H1 (cell line): ENCODE measurements around the gene PLA2G4D. TPM values are rescaled to one million over a fixed set of nuclear protein-coding genes. Genes with fewer than 3 reads are reported as not detected.

Experiments
- ASH2L ChIP-seq: fragments of 200-600, 300-600 bp; sonication (generic); IDR thresholded peaks from one replicate; pipeline ENCODE4 v1.7.1; 2017; ENCODE audit warnings: low read length
- CEBPB ChIP-seq: IDR thresholded peaks from 2 replicates; pipeline ENCODE4 v1.6.1; 2012; ENCODE audit warnings: low read depth, low read length
- MAFK ChIP-seq: IDR thresholded peaks from 2 replicates; pipeline ENCODE4 v1.6.1; 2012; ENCODE audit warnings: low read depth, mild to moderate bottlenecking, improper control_type of control experiment, low read length
- RAD21 ChIP-seq, 2 experiments: IDR thresholded peaks in 1 of 2; conservative IDR thresholded peaks in 1 of 2; 2 replicates each; pipeline ENCODE4 v1.6.1; 2011; ENCODE audit warnings: low read depth in 2 of 2, low read length in 2 of 2, improper control_type of control experiment in 1 of 2, inconsistent platforms in 1 of 2, mild to moderate bottlenecking in 1 of 2, moderate library complexity in 1 of 2
- SIN3A ChIP-seq, 2 experiments: IDR thresholded peaks in 1 of 2; conservative IDR thresholded peaks in 1 of 2; 2 replicates each; pipeline ENCODE4 v1.6.1; 2011 to 2012; ENCODE audit warnings: low read length in 2 of 2, improper control_type of control experiment in 1 of 2, low read depth in 1 of 2, mild to moderate bottlenecking in 1 of 2
- SP2 ChIP-seq: IDR thresholded peaks from 2 replicates; pipeline ENCODE4 v1.6.1; 2012; ENCODE audit warnings: mild to moderate bottlenecking, low read length, inconsistent platforms
- SUZ12 ChIP-seq: fragments of 200-600 bp; sonication (generic); IDR thresholded peaks from 2 replicates; pipeline ENCODE4 v1.6.1; 2012; ENCODE audit warnings: mild to moderate bottlenecking, inconsistent platforms, low read length, moderate library complexity, mixed read lengths
- TAF7 ChIP-seq: optimal IDR thresholded peaks from 2 replicates; pipeline ENCODE3; 2011; ENCODE audit warnings: low read depth, mild to moderate bottlenecking, inconsistent platforms, low read length, moderate library complexity, borderline replicate concordance
- TBP ChIP-seq: IDR thresholded peaks from 2 replicates; pipeline ENCODE4 v1.6.1; 2011; ENCODE audit warnings: low read depth, low read length, improper control_type of control experiment
- TCF12 ChIP-seq: IDR thresholded peaks from 2 replicates; pipeline ENCODE4 v1.6.1; 2011; ENCODE audit warnings: low read depth, mild to moderate bottlenecking, low read length
- polyA plus RNA-seq, 7 experiments: library from polyadenylated mRNA; depleted of rRNA in 3 of 7; stranded (reverse) in 5 of 7; unstranded in 2 of 7; fragments of >200 nt in 5 of 7; fragments of 200-250 nt in 2 of 7; gene quantifications; 1 replicate in 5 of 7; 2 replicates in 1 of 7; 4 replicates in 1 of 7; pipeline versions ENCODE4 v1.2.1 to v1.2.3, GENCODE V29; 2011 to 2013; ENCODE audit warnings: missing spikeins in 2 of 7, mixed read lengths in 2 of 7
- total RNA-seq: library from RNA; stranded (reverse); fragmentation: NEBNext Ultra II Directional; extraction: Animal tissue kit (Norgen Biotek cat#: 25700); gene quantifications from 2 replicates; pipeline ENCODE4 v1.2.1, GENCODE V29; 2021
- TF ChIP-seq, protein P1 (sequence below): IDR thresholded peaks from 2 replicates; pipeline ENCODE4 v1.6.1; 2011; ENCODE audit warnings: low read depth, mild to moderate bottlenecking, low read length; ENCODE audit not compliant: insufficient read depth

The PLA2G4D gene
- total and polyA plus RNA-seq, 2 of the 8 experiments (the other 6 are each of a cell fraction or from before 2014, with no cell fraction given) = 0.07 to 0.18 TPM

DNA sequence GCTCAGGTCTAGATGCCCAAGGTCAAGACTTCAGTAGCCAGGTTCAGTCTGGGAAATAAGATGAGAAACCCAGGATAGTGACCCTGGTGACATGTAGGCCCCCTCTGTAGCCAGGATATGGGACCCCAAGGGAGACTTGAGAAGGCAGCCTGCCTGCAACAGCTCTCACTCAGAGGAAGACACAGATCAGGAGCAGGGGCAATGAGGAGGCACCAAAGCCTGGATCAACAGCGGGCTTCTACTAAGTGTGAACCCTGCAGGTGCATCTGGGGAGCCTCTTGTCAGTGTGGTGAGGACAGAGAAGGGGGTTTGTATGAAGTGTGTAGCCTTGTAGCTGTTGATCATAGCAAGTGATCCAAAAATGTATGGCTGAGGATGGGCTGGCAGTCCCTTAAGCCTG, 36.6 kb upstream of the PLA2G4D start (continued):
- TF ChIP-seq, protein P1, sequence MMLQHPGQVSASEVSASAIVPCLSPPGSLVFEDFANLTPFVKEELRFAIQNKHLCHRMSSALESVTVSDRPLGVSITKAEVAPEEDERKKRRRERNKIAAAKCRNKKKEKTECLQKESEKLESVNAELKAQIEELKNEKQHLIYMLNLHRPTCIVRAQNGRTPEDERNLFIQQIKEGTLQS = no peak
- TF ChIP-seq TBP (no peak), TCF12 (no peak), SP2 (no peak), CEBPB (no peak), TAF7 (no peak), SUZ12 (no peak), MAFK (no peak), RAD21 (IDR thresholded peaks at IDR 0.05 in 1 of 2, conservative IDR thresholded peaks at IDR 0.05 in 1 of 2; ENCODE audit: low read depth in 2 of 2, low read length in 2 of 2) (no peak), SIN3A (conservative IDR thresholded peaks at IDR 0.05 in 1 of 2, IDR thresholded peaks at IDR 0.05 in 1 of 2; ENCODE audit: low read depth in 1 of 2, low read length in 2 of 2) (no peak), ASH2L (no peak)
